Mucosa of rectum (tissue), 2 donors: Measurements from ENCODE around the gene MLF1.
"Not testable (repeated sequence)": the region's sequence is repeated elsewhere in the genome, so short reads cannot be mapped to it uniquely, and the experiment has no call there.

Experiments
- H3K27ac ChIP-seq, 2 donors: one replicate each; pipeline ENCODE4 v1.7.0; 2013; ENCODE audit warnings: inconsistent platforms in 2 of 2, low read depth in 2 of 2, low read length in 2 of 2
- H3K27me3 ChIP-seq, 2 donors: one replicate each; pipeline ENCODE4 v1.7.0; 2013; ENCODE audit warnings: low read length in 2 of 2; ENCODE audit not compliant: control insufficient read depth in 2 of 2, insufficient read depth in 2 of 2
- H3K36me3 ChIP-seq, 2 donors: one replicate each; pipeline ENCODE4 v1.7.0; 2013; ENCODE audit warnings: low read length in 2 of 2; ENCODE audit not compliant: control insufficient read depth in 2 of 2, insufficient read depth in 2 of 2
- H3K4me1 ChIP-seq, 2 donors: one replicate each; pipeline ENCODE4 v1.7.0; 2013; ENCODE audit warnings: low read length in 2 of 2, mild to moderate bottlenecking in 1 of 2; ENCODE audit not compliant: control insufficient read depth in 2 of 2, insufficient read depth in 2 of 2
- H3K4me3 ChIP-seq, 2 donors: one replicate each; pipeline ENCODE4 v1.7.0; 2013; ENCODE audit warnings: low read length in 2 of 2
- H3K9ac ChIP-seq, 2 donors: one replicate each; pipeline ENCODE4 v1.7.0; 2013; ENCODE audit warnings: low read length in 2 of 2, low read depth in 1 of 2, mild to moderate bottlenecking in 1 of 2
- H3K9me3 ChIP-seq, 2 donors: one replicate each; pipeline ENCODE4 v1.7.0; 2013; ENCODE audit warnings: low read length in 2 of 2; ENCODE audit not compliant: control insufficient read depth in 2 of 2
- donor health status: healthy.
- donor health status: Normal muscosa, but diverticular disease.

The MLF1 gene

GRCh38 chr3:158549938-158550337, 21.1 kb upstream of the MLF1 start:
- not testable (repeated sequence) for H3K9ac ChIP-seq, H3K4me3 ChIP-seq, H3K9me3 ChIP-seq, H3K36me3 ChIP-seq, H3K4me1 ChIP-seq, H3K27ac ChIP-seq, H3K27me3 ChIP-seq

- Histone ChIP-seq H3K4me3 (no peak overlapping the region), H3K9me3 (no peaks in the 10 kb centered on the region), H3K36me3 (no peaks in the 10 kb centered on the region), H3K27me3 (no peaks in the 10 kb centered on the region), H3K9ac (no peak overlapping the region), H3K4me1 (no peaks in the 10 kb centered on the region), H3K27ac (no peak overlapping the region)
These were observed 18.9 kb upstream of the MLF1 start for GRCh38 chr3:158552124-158552523.

GRCh38 chr3:158559504-158559903, 11.5 kb upstream of the MLF1 start:
- no peaks in the 10 kb centered on the region for H3K4me1 ChIP-seq
- no peaks in the 10 kb centered on the region for H3K9me3 ChIP-seq
- H3K27ac ChIP-seq: no peak overlapping the region
- no peak overlapping the region for H3K4me3 ChIP-seq
- no peaks in the 10 kb centered on the region for H3K36me3 ChIP-seq
- no peak overlapping the region for H3K9ac ChIP-seq
- H3K27me3 ChIP-seq: no peaks in the 10 kb centered on the region

- Histone ChIP-seq H3K27ac (no peak overlapping the region), H3K36me3 (no peaks in the 10 kb centered on the region), H3K9ac (no peak overlapping the region), H3K4me3 (no peak overlapping the region), H3K9me3 (no peaks in the 10 kb centered on the region), H3K27me3 (no peaks in the 10 kb centered on the region), H3K4me1 (no peaks in the 10 kb centered on the region)
These were observed 10.0 kb upstream of the MLF1 start for GRCh38 chr3:158560979-158561378.

- no peak overlapping the region for H3K4me3 ChIP-seq
- no peaks in the 10 kb centered on the region for H3K27me3 ChIP-seq
- no peaks in the 10 kb centered on the region for H3K4me1 ChIP-seq
- H3K9me3 ChIP-seq: no peaks in the 10 kb centered on the region
- no peaks in the 10 kb centered on the region for H3K36me3 ChIP-seq
- no peak overlapping the region for H3K9ac ChIP-seq
- no peak overlapping the region for H3K27ac ChIP-seq
These were observed 8.3 kb upstream of the MLF1 start for GRCh38 chr3:158562674-158563073.

- Histone ChIP-seq H3K9me3 (no peaks in the 10 kb centered on the region), H3K27ac (no peak overlapping the region), H3K4me1 (no peaks in the 10 kb centered on the region), H3K4me3 (no peak overlapping the region), H3K36me3 (no peaks in the 10 kb centered on the region), H3K9ac (no peak overlapping the region), H3K27me3 (peaks cover 0 to under 1% of the 10 kb centered on the region in 2 donors)
These were observed 7.9 kb upstream of the MLF1 start for GRCh38 chr3:158563076-158563475.

- Histone ChIP-seq H3K4me1 (no peaks in the 10 kb centered on the region), H3K4me3 (no peak overlapping the region), H3K27me3 (peaks cover 0 to 3% of the 10 kb centered on the region in 2 donors), H3K36me3 (no peaks in the 10 kb centered on the region), H3K27ac (no peak overlapping the region), H3K9ac (no peak overlapping the region), H3K9me3 (no peaks in the 10 kb centered on the region)
These were observed 5.9 kb upstream of the MLF1 start for GRCh38 chr3:158565076-158565475.

- H3K9ac ChIP-seq: no peak overlapping the region
- H3K27me3 ChIP-seq: peaks cover 0 to 3% of the 10 kb centered on the region in 2 donors
- no peaks in the 10 kb centered on the region for H3K36me3 ChIP-seq
- no peak overlapping the region for H3K27ac ChIP-seq
- no peak overlapping the region for H3K4me3 ChIP-seq
- no peaks in the 10 kb centered on the region for H3K9me3 ChIP-seq
- H3K4me1 ChIP-seq: peaks cover 0 to 5% of the 10 kb centered on the region in 2 donors
These were observed 2.2 kb upstream of the MLF1 start for GRCh38 chr3:158568784-158569183.

GRCh38 chr3:158569794-158570193, 1.2 kb upstream of the MLF1 start:
- no peak overlapping the region for H3K9ac ChIP-seq
- no peaks in the 10 kb centered on the region for H3K9me3 ChIP-seq
- no peaks in the 10 kb centered on the region for H3K36me3 ChIP-seq
- H3K4me1 ChIP-seq: peaks cover 0 to 5% of the 10 kb centered on the region in 2 donors
- H3K4me3 ChIP-seq: no peak overlapping the region
- H3K27me3 ChIP-seq: peaks cover 0 to 3% of the 10 kb centered on the region in 2 donors
- no peak overlapping the region for H3K27ac ChIP-seq

- no peak overlapping the region for H3K9ac ChIP-seq
These were observed 1.2 kb downstream of the MLF1 start for GRCh38 chr3:158571969-158572765.

More at GRCh38 chr3:158571969-158572765, 1.2 kb downstream of the MLF1 start:
- peaks cover 0 to 5% of the 10 kb centered on the region in 2 donors for H3K4me1 ChIP-seq
- no peaks in the 10 kb centered on the region for H3K9me3 ChIP-seq
- no peak overlapping the region for H3K4me3 ChIP-seq
- peaks cover 0 to 3% of the 10 kb centered on the region in 2 donors for H3K27me3 ChIP-seq
- no peak overlapping the region for H3K27ac ChIP-seq
- no peaks in the 10 kb centered on the region for H3K36me3 ChIP-seq
